Epithelial cell of prostate (primary cell): ENCODE results near the gene RIC1.
"Not testable (repeated sequence)": the region's sequence is repeated elsewhere in the genome, so short reads cannot be mapped to it uniquely, and the experiment has no call there.

ENCODE experiments used
- DNase-seq: peaks from one replicate; pipeline ENCODE4 v3.0.0-alpha.2; 2011; ENCODE audit warnings: low read depth, low spot score
- H3K27ac ChIP-seq: fragments of 450-650 bp; 2 replicates; pipeline ENCODE4 v1.5.1; 2017; ENCODE audit warnings: mild to moderate bottlenecking

RIC1 gene

GRCh38 chr9:5651246-5651645, 22.3 kb downstream of the RIC1 start:
- no peak for DNase-seq
- no peak overlapping the region for H3K27ac ChIP-seq

GRCh38 chr9:5652821-5653220, 23.9 kb downstream of the RIC1 start:
- DNase-seq = no peak
- H3K27ac ChIP-seq = no peak overlapping the region

GRCh38 chr9:5662804-5663203, 33.9 kb downstream of the RIC1 start:
- H3K27ac ChIP-seq, DNase-seq: not testable (repeated sequence)

GRCh38 chr9:5665059-5665458, 36.2 kb downstream of the RIC1 start:
- H3K27ac ChIP-seq = no peak overlapping the region
- no peak for DNase-seq

GRCh38 chr9:5667391-5667790, 38.5 kb downstream of the RIC1 start:
- no peak for DNase-seq
- H3K27ac ChIP-seq = no peak overlapping the region

- H3K27ac ChIP-seq = no peak overlapping the region
- DNase-seq = no peak
Measured at GRCh38 chr9:5670079-5670478, 41.2 kb downstream of the RIC1 start.

GRCh38 chr9:5671711-5672353, 42.9 kb downstream of the RIC1 start:
- H3K27ac ChIP-seq = no peak overlapping the region
- DNase-seq = no peak

GRCh38 chr9:5675046-5675445, 46.1 kb downstream of the RIC1 start:
- not testable (repeated sequence) for DNase-seq, H3K27ac ChIP-seq

GRCh38 chr9:5683591-5683990, 54.7 kb downstream of the RIC1 start:
- not testable (repeated sequence) for H3K27ac ChIP-seq, DNase-seq

- no peak for DNase-seq
- H3K27ac ChIP-seq = no peak overlapping the region
Measured at GRCh38 chr9:5684101-5684500, 55.2 kb downstream of the RIC1 start.

- H3K27ac ChIP-seq = no peak overlapping the region
- DNase-seq = no peak
Measured at GRCh38 chr9:5688109-5688508, 59.2 kb downstream of the RIC1 start.

- no peak overlapping the region for H3K27ac ChIP-seq
- no peak for DNase-seq
Measured at GRCh38 chr9:5690278-5690677, 61.4 kb downstream of the RIC1 start.

- no peak overlapping the region for H3K27ac ChIP-seq
- DNase-seq = no peak
Measured at GRCh38 chr9:5695860-5696259, 67.0 kb downstream of the RIC1 start.

- H3K27ac ChIP-seq = no peak overlapping the region
- DNase-seq = no peak
Measured at GRCh38 chr9:5696884-5697283, 68.0 kb downstream of the RIC1 start.

GRCh38 chr9:5698004-5698403, 69.1 kb downstream of the RIC1 start:
- DNase-seq = no peak
- H3K27ac ChIP-seq = no peak overlapping the region

GRCh38 chr9:5698810-5699556, 70.1 kb downstream of the RIC1 start:
- no peak for DNase-seq
- no peak overlapping the region for H3K27ac ChIP-seq

GRCh38 chr9:5708414-5708813, 79.5 kb downstream of the RIC1 start:
- no peak for DNase-seq
- H3K27ac ChIP-seq = no peak overlapping the region

- H3K27ac ChIP-seq = no peak overlapping the region
- DNase-seq = no peak
Measured at GRCh38 chr9:5712651-5713390, 83.9 kb downstream of the RIC1 start.

- DNase-seq = peak; percentile 3
Measured at GRCh38 chr9:5714501-5715401, 85.8 kb downstream of the RIC1 start.

GRCh38 chr9:5715548-5716127, 86.7 kb downstream of the RIC1 start:
- peak overlapping the region; percentile 67 for H3K27ac ChIP-seq
- no peak for DNase-seq

More at GRCh38 chr9:5714501-5715401, 85.8 kb downstream of the RIC1 start:
- peak overlapping the region; percentile 67 for H3K27ac ChIP-seq
